Stomach smooth muscle (tissue), 2 donors: ENCODE results near the gene MR1.
"Not testable (repeated sequence)": the region's sequence is repeated elsewhere in the genome, so short reads cannot be mapped to it uniquely, and the experiment has no call there.

Experiments used
- H3K27ac ChIP-seq: one replicate; pipeline ENCODE4 v1.7.0; 2013; ENCODE audit warnings: mild to moderate bottlenecking, low read length, inconsistent platforms
- H3K27me3 ChIP-seq, 2 donors: one replicate each; pipeline ENCODE4 v1.7.0; 2013; ENCODE audit warnings: low read length in 2 of 2; ENCODE audit not compliant: insufficient read depth in 2 of 2, control insufficient read depth in 1 of 2
- H3K36me3 ChIP-seq, 2 donors: one replicate each; pipeline ENCODE4 v1.7.0; 2013; ENCODE audit warnings: low read length in 2 of 2; ENCODE audit not compliant: control insufficient read depth in 2 of 2, insufficient read depth in 2 of 2
- H3K4me1 ChIP-seq: one replicate; pipeline ENCODE4 v1.7.0; 2013; ENCODE audit warnings: low read length; ENCODE audit not compliant: control insufficient read depth, insufficient read depth
- H3K4me3 ChIP-seq, 2 donors: one replicate each; pipeline ENCODE4 v1.7.0; 2013; ENCODE audit warnings: low read length in 2 of 2
- H3K9ac ChIP-seq, 2 donors: one replicate each; pipeline ENCODE4 v1.7.0; 2013; ENCODE audit warnings: low read length in 2 of 2, mild to moderate bottlenecking in 1 of 2
- H3K9me3 ChIP-seq, 2 donors: one replicate each; pipeline ENCODE4 v1.7.0; 2013; ENCODE audit warnings: low read length in 2 of 2; ENCODE audit not compliant: control insufficient read depth in 2 of 2
- donor health status: healthy.
- donor health status: Pancreatic carcinoma.

Gene MR1

GRCh38 chr1:181033128-181033798 is 520 bp upstream of the MR1 start:
- peak overlapping the region; percentile 99 for H3K27ac ChIP-seq
- H3K9ac ChIP-seq = peak overlapping the region; percentile 86 to 95
- no peaks in the 10 kb centered on the region for H3K36me3 ChIP-seq
- H3K27me3 ChIP-seq = no peaks in the 10 kb centered on the region
- peak overlapping the region; percentile 51 to 85 for H3K4me3 ChIP-seq
- H3K9me3 ChIP-seq = no peaks in the 10 kb centered on the region
- H3K4me1 ChIP-seq = peaks cover 12% of the 10 kb centered on the region

- not testable (repeated sequence) for H3K36me3 ChIP-seq, H3K9me3 ChIP-seq, H3K27me3 ChIP-seq, H3K27ac ChIP-seq, H3K9ac ChIP-seq
- Histone ChIP-seq H3K4me1 (peaks cover 12% of the 10 kb centered on the region), H3K4me3 (peak overlapping the region in 1 of 2 donors; percentile 85)
Observed at GRCh38 chr1:181035210-181035609, 1.4 kb downstream of the MR1 start.

GRCh38 chr1:181036107-181036836 is 2.5 kb downstream of the MR1 start:
- no peak overlapping the region for H3K4me3 ChIP-seq
- H3K9ac ChIP-seq = no peak overlapping the region
- H3K9me3 ChIP-seq = no peaks in the 10 kb centered on the region
- no peak overlapping the region for H3K27ac ChIP-seq
- H3K36me3 ChIP-seq = no peaks in the 10 kb centered on the region
- peaks cover 13% of the 10 kb centered on the region for H3K4me1 ChIP-seq
- no peaks in the 10 kb centered on the region for H3K27me3 ChIP-seq

- H3K4me3 ChIP-seq = no peak overlapping the region
- H3K9me3 ChIP-seq = no peaks in the 10 kb centered on the region
- no peaks in the 10 kb centered on the region for H3K27me3 ChIP-seq
- no peak overlapping the region for H3K9ac ChIP-seq
- H3K4me1 ChIP-seq = peaks cover 17% of the 10 kb centered on the region
- no peak overlapping the region for H3K27ac ChIP-seq
- no peaks in the 10 kb centered on the region for H3K36me3 ChIP-seq
Observed at GRCh38 chr1:181037386-181037785, 3.6 kb downstream of the MR1 start.

GRCh38 chr1:181038399-181038873 is 4.7 kb downstream of the MR1 start:
- no peaks in the 10 kb centered on the region for H3K9me3 ChIP-seq
- H3K36me3 ChIP-seq = no peaks in the 10 kb centered on the region
- H3K27me3 ChIP-seq = no peaks in the 10 kb centered on the region
- peaks cover 10% of the 10 kb centered on the region for H3K4me1 ChIP-seq
- H3K27ac ChIP-seq = no peak overlapping the region
- H3K4me3 ChIP-seq = no peak overlapping the region
- no peak overlapping the region for H3K9ac ChIP-seq

GRCh38 chr1:181040284-181040865 is 6.6 kb downstream of the MR1 start:
- Histone ChIP-seq H3K27me3 (no peaks in the 10 kb centered on the region), H3K27ac (no peak overlapping the region), H3K4me1 (peaks cover 5% of the 10 kb centered on the region)

GRCh38 chr1:181043025-181043888 is 9.5 kb downstream of the MR1 start:
- H3K4me3 ChIP-seq = no peak overlapping the region
- H3K36me3 ChIP-seq = no peaks in the 10 kb centered on the region
- no peaks in the 10 kb centered on the region for H3K9me3 ChIP-seq
- H3K27ac ChIP-seq = no peak overlapping the region
- peaks cover 5% of the 10 kb centered on the region for H3K4me1 ChIP-seq
- no peaks in the 10 kb centered on the region for H3K27me3 ChIP-seq
- H3K9ac ChIP-seq = no peak overlapping the region

More at GRCh38 chr1:181040284-181040865, 6.6 kb downstream of the MR1 start:
- no peaks in the 10 kb centered on the region for H3K9me3 ChIP-seq
- H3K4me3 ChIP-seq = no peak overlapping the region
- no peak overlapping the region for H3K9ac ChIP-seq
- no peaks in the 10 kb centered on the region for H3K36me3 ChIP-seq

- H3K4me1 ChIP-seq = peaks cover 5% of the 10 kb centered on the region
- H3K9ac ChIP-seq = no peak overlapping the region
- H3K9me3 ChIP-seq = no peaks in the 10 kb centered on the region
- no peak overlapping the region for H3K4me3 ChIP-seq
- no peak overlapping the region for H3K27ac ChIP-seq
- peaks cover 0 to 3% of the 10 kb centered on the region in 2 donors for H3K36me3 ChIP-seq
- H3K27me3 ChIP-seq = no peaks in the 10 kb centered on the region
Observed at GRCh38 chr1:181044449-181044966, 10.7 kb downstream of the MR1 start.

GRCh38 chr1:181045946-181046345 is 12.2 kb downstream of the MR1 start:
- not testable (repeated sequence) for H3K9me3 ChIP-seq, H3K27me3 ChIP-seq, H3K27ac ChIP-seq, H3K9ac ChIP-seq, H3K4me1 ChIP-seq, H3K4me3 ChIP-seq, H3K36me3 ChIP-seq

- Histone ChIP-seq H3K9ac (no peak overlapping the region), H3K27me3 (no peaks in the 10 kb centered on the region), H3K4me3 (no peak overlapping the region), H3K36me3 (peaks cover 2 to 9% of the 10 kb centered on the region in 2 donors), H3K27ac (no peak overlapping the region), H3K9me3 (no peaks in the 10 kb centered on the region), H3K4me1 (no peaks in the 10 kb centered on the region)
Observed at GRCh38 chr1:181049378-181049777, 15.6 kb downstream of the MR1 start.
